ENCODE results near the gene PJA2. TPM values are rescaled to one million over a fixed set of nuclear protein-coding genes. Genes with fewer than 3 reads are reported as not detected.

PJA2 gene
- total and polyA plus RNA-seq, 2 donors (not counting 3 experiments of a cell fraction or from before 2014, with no cell fraction given): 24.4 to 64.9 TPM

DNA sequence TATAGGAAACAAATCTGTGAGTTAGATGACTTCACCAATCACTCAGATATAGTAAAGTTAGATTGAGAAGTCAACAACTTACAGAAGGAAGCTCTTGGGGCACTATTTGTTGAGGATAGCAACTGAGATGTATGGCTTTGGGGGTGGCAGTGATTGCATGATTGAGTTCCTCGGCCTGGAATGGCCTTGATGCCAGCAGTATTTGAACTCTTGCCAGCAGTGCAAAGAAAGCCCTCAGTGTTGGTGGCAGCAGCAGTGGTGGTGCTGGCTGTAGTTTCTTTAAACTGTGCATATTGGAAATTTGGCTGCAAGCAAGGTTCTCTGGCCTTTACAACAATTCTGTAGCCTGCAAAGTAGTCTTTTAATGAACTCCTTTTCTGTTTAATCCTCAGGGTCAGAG, 41.4 kb upstream of the PJA2 start:
- DNase-seq (ENCODE audit: low read depth, low spot score): no peak
- Histone ChIP-seq H3K36me3 (ENCODE audit: control insufficient read depth in 2 of 2, extremely low read depth in 1 of 2, insufficient read depth in 2 of 2, low read length in 2 of 2) (no peaks in the 10 kb centered on the region), H3K27ac (ENCODE audit: insufficient read depth, low read depth, low read length) (no peak overlapping the region), H3K9me1 (replicated peaks; ENCODE audit: control insufficient read depth, extremely low read depth, insufficient read depth, low read length) (no peaks in the 10 kb centered on the region), H4K20me1 (replicated peaks; ENCODE audit: control insufficient read depth, extremely low read depth, insufficient read depth, low read length) (no peaks in the 10 kb centered on the region), H3K79me2 (ENCODE audit: control insufficient read depth, insufficient read depth, low read length) (no peaks in the 10 kb centered on the region), H3K9me3 (replicated peaks; ENCODE audit: control insufficient read depth, insufficient read depth, low read length) (no peaks in the 10 kb centered on the region), H3K4me3 (replicated peaks in 1 of 3; ENCODE audit: insufficient read depth in 1 of 3, low read depth in 1 of 3, low read length in 3 of 3) (no peak overlapping the region), H2AFZ (ENCODE audit: low read depth, low read length) (peak overlapping the region; percentile 47), H3K9ac (replicated peaks; ENCODE audit: extremely low read depth, insufficient read depth, low read length) (no peak overlapping the region), H3K27me3 (ENCODE audit: control insufficient read depth in 2 of 2, insufficient read depth in 2 of 2, low read length in 2 of 2) (no peaks in the 10 kb centered on the region), H3K4me1 (ENCODE audit: control insufficient read depth, extremely low read depth, insufficient read depth, low read length) (peaks cover 14% of the 10 kb centered on the region), H3K4me2 (ENCODE audit: insufficient read depth, low read length) (no peak overlapping the region)
- dilution Hi-C loops (cut with MboI; ENCODE audit: extremely low pct_ligation_motif_present, low sequenced_read_pairs) (no loop called here), intact Hi-C loops (cut with micrococcal nuclease) (no loop called here)
- ChIA-PET CTCF (no interaction called here), POLR2A (no interaction called here)
- no peak for FAIRE-seq
- no TSS peak for BruUV-seq (replicated peaks)
- TF ChIP-seq FOS (IDR thresholded peaks at IDR 0.05; ENCODE audit: borderline replicate concordance, insufficient read depth, low read length) (no peak), MYC (IDR thresholded peaks at IDR 0.05; ENCODE audit: low read depth, low read length) (no peak), POLR2A (IDR thresholded peaks at IDR 0.05; ENCODE audit: low read depth, low read length) (no peak)
- TF ChIP-seq, protein P1, sequence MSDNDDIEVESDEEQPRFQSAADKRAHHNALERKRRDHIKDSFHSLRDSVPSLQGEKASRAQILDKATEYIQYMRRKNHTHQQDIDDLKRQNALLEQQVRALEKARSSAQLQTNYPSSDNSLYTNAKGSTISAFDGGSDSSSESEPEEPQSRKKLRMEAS (IDR thresholded peaks at IDR 0.05; ENCODE audit: insufficient read depth, insufficient read length): no peak

DNA sequence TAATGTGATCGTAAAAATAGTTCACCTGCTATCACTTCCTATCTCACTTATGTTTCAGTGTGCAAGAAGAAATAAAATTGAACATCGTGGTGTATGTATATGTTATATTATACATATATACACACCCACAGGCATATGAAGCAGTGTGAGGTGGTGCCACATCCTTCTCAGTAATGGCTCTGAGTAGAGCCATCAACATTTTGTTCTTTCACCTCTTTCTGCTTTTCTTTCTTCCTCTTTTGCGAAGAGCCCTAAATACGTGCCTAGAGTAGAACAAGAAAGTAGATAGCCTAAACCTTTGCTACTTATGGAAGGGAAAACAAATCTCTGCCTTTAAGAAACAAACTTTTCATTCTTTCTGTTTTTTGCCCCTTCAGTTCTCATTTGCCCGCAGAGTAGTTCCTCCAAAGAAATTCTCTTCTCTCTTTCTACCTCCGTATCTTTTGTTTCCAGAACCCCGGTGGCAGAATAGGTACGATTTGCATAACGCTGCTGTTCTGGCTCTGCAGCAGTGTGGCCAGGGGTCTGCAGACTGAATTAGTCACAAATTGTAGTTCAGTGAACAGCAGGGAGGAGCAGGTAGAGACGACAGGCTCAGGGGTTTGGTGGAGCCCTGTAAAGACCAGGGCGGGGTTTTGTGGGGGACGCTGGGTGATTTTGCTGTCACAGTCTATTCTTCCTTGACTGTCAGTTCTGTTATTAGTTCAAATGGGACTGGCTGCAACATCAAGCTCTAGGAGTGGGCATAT, 40.5 kb upstream of the PJA2 start:
- DNase-seq (ENCODE audit: low read depth, low spot score): no peak
- H3K4me1 ChIP-seq (ENCODE audit: control insufficient read depth, extremely low read depth, insufficient read depth, low read length): peaks cover 9% of the 10 kb centered on the region
- no peaks in the 10 kb centered on the region for H3K36me3 ChIP-seq (ENCODE audit: control insufficient read depth in 2 of 2, extremely low read depth in 1 of 2, insufficient read depth in 2 of 2, low read length in 2 of 2)
- H3K4me2 ChIP-seq (ENCODE audit: insufficient read depth, low read length): no peak overlapping the region
- intact Hi-C loops (cut with micrococcal nuclease): no loop called here
- no peaks in the 10 kb centered on the region for H3K9me1 ChIP-seq (replicated peaks; ENCODE audit: control insufficient read depth, extremely low read depth, insufficient read depth, low read length)
- BruUV-seq (replicated peaks): no TSS peak
- ChIA-PET CTCF (no interaction called here), POLR2A (no interaction called here)
- FAIRE-seq: no peak
- H4K20me1 ChIP-seq (replicated peaks; ENCODE audit: control insufficient read depth, extremely low read depth, insufficient read depth, low read length): no peaks in the 10 kb centered on the region
- no peak overlapping the region for H3K9ac ChIP-seq (replicated peaks; ENCODE audit: extremely low read depth, insufficient read depth, low read length)
- H3K27me3 ChIP-seq (ENCODE audit: control insufficient read depth in 2 of 2, insufficient read depth in 2 of 2, low read length in 2 of 2): no peaks in the 10 kb centered on the region
- TF ChIP-seq POLR2A (IDR thresholded peaks at IDR 0.05; ENCODE audit: low read depth, low read length) (no peak), JUN (IDR thresholded peaks at IDR 0.05; ENCODE audit: borderline replicate concordance, insufficient read depth, insufficient read length, low read depth) (no peak), GATA2 (IDR thresholded peaks at IDR 0.05; ENCODE audit: insufficient read depth, insufficient read length, low read depth, low read length) (no peak), MYC (IDR thresholded peaks at IDR 0.05; ENCODE audit: low read depth, low read length) (no peak), EZH2 (IDR thresholded peaks at IDR 0.05; ENCODE audit: borderline replicate concordance, low read depth, low read length, severe bottlenecking) (no peak), POLR2AphosphoS5 (IDR thresholded peaks at IDR 0.05; ENCODE audit: insufficient read depth, low read depth, low read length) (no peak), FOS (IDR thresholded peaks at IDR 0.05; ENCODE audit: borderline replicate concordance, insufficient read depth, low read length) (no peak)
- TF ChIP-seq, protein P2, sequence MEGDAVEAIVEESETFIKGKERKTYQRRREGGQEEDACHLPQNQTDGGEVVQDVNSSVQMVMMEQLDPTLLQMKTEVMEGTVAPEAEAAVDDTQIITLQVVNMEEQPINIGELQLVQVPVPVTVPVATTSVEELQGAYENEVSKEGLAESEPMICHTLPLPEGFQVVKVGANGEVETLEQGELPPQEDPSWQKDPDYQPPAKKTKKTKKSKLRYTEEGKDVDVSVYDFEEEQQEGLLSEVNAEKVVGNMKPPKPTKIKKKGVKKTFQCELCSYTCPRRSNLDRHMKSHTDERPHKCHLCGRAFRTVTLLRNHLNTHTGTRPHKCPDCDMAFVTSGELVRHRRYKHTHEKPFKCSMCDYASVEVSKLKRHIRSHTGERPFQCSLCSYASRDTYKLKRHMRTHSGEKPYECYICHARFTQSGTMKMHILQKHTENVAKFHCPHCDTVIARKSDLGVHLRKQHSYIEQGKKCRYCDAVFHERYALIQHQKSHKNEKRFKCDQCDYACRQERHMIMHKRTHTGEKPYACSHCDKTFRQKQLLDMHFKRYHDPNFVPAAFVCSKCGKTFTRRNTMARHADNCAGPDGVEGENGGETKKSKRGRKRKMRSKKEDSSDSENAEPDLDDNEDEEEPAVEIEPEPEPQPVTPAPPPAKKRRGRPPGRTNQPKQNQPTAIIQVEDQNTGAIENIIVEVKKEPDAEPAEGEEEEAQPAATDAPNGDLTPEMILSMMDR (IDR thresholded peaks at IDR 0.05; ENCODE audit: extremely low read depth in 1 of 2, insufficient read depth in 1 of 2, low read depth in 1 of 2, low read length in 2 of 2): no peak
- TF ChIP-seq, protein P1 (IDR thresholded peaks at IDR 0.05; ENCODE audit: insufficient read depth, insufficient read length): no peak
- no peaks in the 10 kb centered on the region for H3K79me2 ChIP-seq (ENCODE audit: control insufficient read depth, insufficient read depth, low read length)
- peak overlapping the region; percentile 20 for H2AFZ ChIP-seq (ENCODE audit: low read depth, low read length)
- dilution Hi-C loops (cut with MboI; ENCODE audit: extremely low pct_ligation_motif_present, low sequenced_read_pairs): no loop called here
- H3K27ac ChIP-seq (ENCODE audit: insufficient read depth, low read depth, low read length): no peak overlapping the region
- no peak overlapping the region for H3K4me3 ChIP-seq (replicated peaks in 1 of 3; ENCODE audit: insufficient read depth in 1 of 3, low read depth in 1 of 3, low read length in 3 of 3)
- H3K9me3 ChIP-seq (replicated peaks; ENCODE audit: control insufficient read depth, insufficient read depth, low read length): no peaks in the 10 kb centered on the region

Data from endothelial cell of umbilical vein (primary cell).